Measurements from ENCODE around the gene SLC25A27.
A peak's percentile ranks its signal among the peaks of the same experiment; 100 is the strongest.

SLC25A27 gene

GRCh38 chr6:46648869-46649492 is 3.8 kb upstream of the SLC25A27 start:
- Histone ChIP-seq H3K9me3 (ENCODE audit: control insufficient read depth, low read length) (no peaks in the 10 kb centered on the region), H2AK5ac (ENCODE audit: low read length, severe bottlenecking) (no peak overlapping the region), H3K14ac (ENCODE audit: low read length in 2 of 2) (no peak overlapping the region), H3K79me1 (replicated peaks; ENCODE audit: low read length, poor library complexity, severe bottlenecking) (peaks cover 3% of the 10 kb centered on the region), H3K27me3 (ENCODE audit: control insufficient read depth in 1 of 2, insufficient read depth in 1 of 2, low read length in 2 of 2) (no peaks in the 10 kb centered on the region), H4K8ac (ENCODE audit: low read length) (no peak overlapping the region), H2BK120ac (ENCODE audit: low read depth, low read length) (no peak overlapping the region), H2BK15ac (ENCODE audit: low read depth, poor library complexity, severe bottlenecking) (no peak overlapping the region), H3K4me2 (ENCODE audit: low read length, poor library complexity, severe bottlenecking) (no peak overlapping the region), H2AFZ (ENCODE audit: low read depth, low read length) (no peak overlapping the region), H2BK5ac (ENCODE audit: low read depth, low read length, poor library complexity, severe bottlenecking) (no peak overlapping the region), H3K4me1 (ENCODE audit: control insufficient read depth, insufficient read depth, low read depth, low read length) (peaks cover 2% of the 10 kb centered on the region), H3K4ac (ENCODE audit: low read depth in 1 of 2, low read length in 2 of 2) (no peak overlapping the region), H3K23ac (ENCODE audit: low read length in 2 of 2) (no peak overlapping the region), H2BK12ac (ENCODE audit: low read length in 2 of 2) (no peak overlapping the region), H3K18ac (ENCODE audit: low read depth in 1 of 2, low read length in 2 of 2) (no peak overlapping the region), H3K9ac (ENCODE audit: low read length) (no peak overlapping the region), H3K4me3 (ENCODE audit: insufficient read depth in 1 of 2, low read depth in 1 of 2, low read length in 2 of 2) (no peak overlapping the region), H4K91ac (ENCODE audit: low read length) (no peak overlapping the region), H3K36me3 (ENCODE audit: control insufficient read depth in 1 of 2, insufficient read depth in 2 of 2, low read depth in 1 of 2, low read length in 2 of 2) (no peaks in the 10 kb centered on the region), H3K27ac (ENCODE audit: low read length, poor library complexity, severe bottlenecking) (no peak overlapping the region)
- DNase-seq: peak; percentile 30
- WGBS: 65% methylated on average over 5 of the region's 5 CpGs

GRCh38 chr6:46651006-46651405 is 1.8 kb upstream of the SLC25A27 start:
- Histone ChIP-seq H3K18ac (ENCODE audit: low read depth in 1 of 2, low read length in 2 of 2) (no peak overlapping the region), H3K36me3 (ENCODE audit: control insufficient read depth in 1 of 2, insufficient read depth in 2 of 2, low read depth in 1 of 2, low read length in 2 of 2) (no peaks in the 10 kb centered on the region), H3K9me3 (ENCODE audit: control insufficient read depth, low read length) (no peaks in the 10 kb centered on the region), H2AK5ac (ENCODE audit: low read length, severe bottlenecking) (no peak overlapping the region), H3K9ac (ENCODE audit: low read length) (no peak overlapping the region), H3K79me1 (replicated peaks; ENCODE audit: low read length, poor library complexity, severe bottlenecking) (peaks cover 3% of the 10 kb centered on the region), H2BK120ac (ENCODE audit: low read depth, low read length) (no peak overlapping the region), H3K4me2 (ENCODE audit: low read length, poor library complexity, severe bottlenecking) (no peak overlapping the region), H2BK5ac (ENCODE audit: low read depth, low read length, poor library complexity, severe bottlenecking) (no peak overlapping the region), H2AFZ (ENCODE audit: low read depth, low read length) (no peak overlapping the region), H3K4ac (ENCODE audit: low read depth in 1 of 2, low read length in 2 of 2) (no peak overlapping the region), H2BK12ac (ENCODE audit: low read length in 2 of 2) (no peak overlapping the region), H4K91ac (ENCODE audit: low read length) (no peak overlapping the region), H3K14ac (ENCODE audit: low read length in 2 of 2) (no peak overlapping the region), H3K27ac (ENCODE audit: low read length, poor library complexity, severe bottlenecking) (no peak overlapping the region), H3K4me3 (ENCODE audit: insufficient read depth in 1 of 2, low read depth in 1 of 2, low read length in 2 of 2) (no peak overlapping the region), H4K8ac (ENCODE audit: low read length) (no peak overlapping the region), H3K27me3 (ENCODE audit: control insufficient read depth in 1 of 2, insufficient read depth in 1 of 2, low read length in 2 of 2) (no peaks in the 10 kb centered on the region), H3K23ac (ENCODE audit: low read length in 2 of 2) (no peak overlapping the region), H3K4me1 (ENCODE audit: control insufficient read depth, insufficient read depth, low read depth, low read length) (peaks cover 2% of the 10 kb centered on the region), H2BK15ac (ENCODE audit: low read depth, poor library complexity, severe bottlenecking) (no peak overlapping the region)
- peak; percentile 67 for DNase-seq
- WGBS: 67% methylated on average over 1 of the region's 1 CpG

DNA sequence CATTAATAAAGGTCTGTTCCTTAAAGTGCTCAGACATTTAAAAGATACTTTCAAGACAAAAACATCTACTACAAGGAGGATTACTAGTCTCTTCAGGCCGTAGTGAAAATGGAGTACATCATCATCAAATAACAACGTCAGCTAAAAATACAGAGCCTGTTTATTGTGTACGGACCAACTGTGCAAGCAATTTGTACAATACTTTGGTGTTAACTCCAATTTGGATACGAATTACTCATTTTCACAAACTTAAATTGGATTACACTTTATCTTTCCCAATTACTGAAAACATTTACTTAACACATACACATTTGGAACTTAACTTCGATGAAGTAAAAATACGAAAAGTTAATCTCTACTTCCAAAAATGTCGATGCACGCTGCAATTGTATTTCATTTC is 959 bp upstream of the SLC25A27 start:
- DNase-seq: peak; percentile 26
- H3K4me3 ChIP-seq (ENCODE audit: insufficient read depth in 1 of 2, low read depth in 1 of 2, low read length in 2 of 2): peak overlapping the region in 1 of 2 experiments; percentile 96
- H3K27me3 ChIP-seq (ENCODE audit: control insufficient read depth in 1 of 2, insufficient read depth in 1 of 2, low read length in 2 of 2): no peaks in the 10 kb centered on the region

DNA sequence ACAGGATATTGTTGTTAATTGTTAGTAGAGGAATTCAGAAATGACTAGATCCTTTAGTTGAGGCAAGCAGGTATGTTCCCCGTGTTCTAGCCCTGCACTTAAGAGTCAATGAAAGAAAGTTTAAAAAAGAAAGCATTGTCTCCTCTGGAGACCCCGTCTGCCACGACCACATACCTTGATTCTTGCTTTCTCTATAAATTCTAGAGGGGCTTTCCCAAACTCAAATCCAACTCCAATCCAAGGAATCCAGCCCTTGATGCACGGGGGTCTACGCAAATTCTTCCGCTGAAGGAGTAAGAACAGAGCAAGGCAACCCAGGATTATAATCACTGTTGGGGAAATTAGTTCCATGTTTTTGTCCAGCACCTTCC is 558 bp upstream of the SLC25A27 start:
- 0% methylated on average over 6 of the region's 6 CpGs for WGBS
- H3K9ac ChIP-seq (ENCODE audit: low read length): peak overlapping the region; percentile 90
- peaks cover 3% of the 10 kb centered on the region for H3K79me1 ChIP-seq (replicated peaks; ENCODE audit: low read length, poor library complexity, severe bottlenecking)
- H3K27me3 ChIP-seq (ENCODE audit: control insufficient read depth in 1 of 2, insufficient read depth in 1 of 2, low read length in 2 of 2): no peaks in the 10 kb centered on the region
- H4K8ac ChIP-seq (ENCODE audit: low read length): no peak overlapping the region
- peak overlapping the region; percentile 66 for H2AFZ ChIP-seq (ENCODE audit: low read depth, low read length)
- peak overlapping the region; percentile 94 for H3K4me2 ChIP-seq (ENCODE audit: low read length, poor library complexity, severe bottlenecking)
- H2BK15ac ChIP-seq (ENCODE audit: low read depth, poor library complexity, severe bottlenecking): no peak overlapping the region
- peaks cover 0 to 3% of the 10 kb centered on the region in 2 experiments for H3K36me3 ChIP-seq (ENCODE audit: control insufficient read depth in 1 of 2, insufficient read depth in 2 of 2, low read depth in 1 of 2, low read length in 2 of 2)
- no peak for DNase-seq
- no peak overlapping the region for H3K23ac ChIP-seq (ENCODE audit: low read length in 2 of 2)
- no peak overlapping the region for H2AK5ac ChIP-seq (ENCODE audit: low read length, severe bottlenecking)
- H2BK5ac ChIP-seq (ENCODE audit: low read depth, low read length, poor library complexity, severe bottlenecking): no peak overlapping the region
- no peak overlapping the region for H2BK120ac ChIP-seq (ENCODE audit: low read depth, low read length)
- H3K4me3 ChIP-seq (ENCODE audit: insufficient read depth in 1 of 2, low read depth in 1 of 2, low read length in 2 of 2): peak overlapping the region; percentile 96 to 97
- H3K9me3 ChIP-seq (ENCODE audit: control insufficient read depth, low read length): no peaks in the 10 kb centered on the region
- H3K4ac ChIP-seq (ENCODE audit: low read depth in 1 of 2, low read length in 2 of 2): no peak overlapping the region
- H3K14ac ChIP-seq (ENCODE audit: low read length in 2 of 2): no peak overlapping the region
- peaks cover 2% of the 10 kb centered on the region for H3K4me1 ChIP-seq (ENCODE audit: control insufficient read depth, insufficient read depth, low read depth, low read length)
- H2BK12ac ChIP-seq (ENCODE audit: low read length in 2 of 2): no peak overlapping the region
- no peak overlapping the region for H4K91ac ChIP-seq (ENCODE audit: low read length)
- H3K18ac ChIP-seq (ENCODE audit: low read depth in 1 of 2, low read length in 2 of 2): no peak overlapping the region
- no peak overlapping the region for H3K27ac ChIP-seq (ENCODE audit: low read length, poor library complexity, severe bottlenecking)

More for the DNA sequence above, 959 bp upstream of the SLC25A27 start:
- H3K14ac ChIP-seq (ENCODE audit: low read length in 2 of 2): no peak overlapping the region
- H3K9ac ChIP-seq (ENCODE audit: low read length): peak overlapping the region; percentile 90
- peaks cover 2% of the 10 kb centered on the region for H3K4me1 ChIP-seq (ENCODE audit: control insufficient read depth, insufficient read depth, low read depth, low read length)
- H3K4ac ChIP-seq (ENCODE audit: low read depth in 1 of 2, low read length in 2 of 2): no peak overlapping the region
- no peak overlapping the region for H2BK12ac ChIP-seq (ENCODE audit: low read length in 2 of 2)
- no peak overlapping the region for H3K23ac ChIP-seq (ENCODE audit: low read length in 2 of 2)
- no peaks in the 10 kb centered on the region for H3K9me3 ChIP-seq (ENCODE audit: control insufficient read depth, low read length)
- peaks cover 3% of the 10 kb centered on the region for H3K79me1 ChIP-seq (replicated peaks; ENCODE audit: low read length, poor library complexity, severe bottlenecking)
- H2BK5ac ChIP-seq (ENCODE audit: low read depth, low read length, poor library complexity, severe bottlenecking): no peak overlapping the region
- H2BK15ac ChIP-seq (ENCODE audit: low read depth, poor library complexity, severe bottlenecking): no peak overlapping the region
- no peak overlapping the region for H2AFZ ChIP-seq (ENCODE audit: low read depth, low read length)
- peaks cover 0 to 3% of the 10 kb centered on the region in 2 experiments for H3K36me3 ChIP-seq (ENCODE audit: control insufficient read depth in 1 of 2, insufficient read depth in 2 of 2, low read depth in 1 of 2, low read length in 2 of 2)
- no peak overlapping the region for H3K4me2 ChIP-seq (ENCODE audit: low read length, poor library complexity, severe bottlenecking)
- no peak overlapping the region for H2BK120ac ChIP-seq (ENCODE audit: low read depth, low read length)
- H4K91ac ChIP-seq (ENCODE audit: low read length): no peak overlapping the region
- no peak overlapping the region for H3K18ac ChIP-seq (ENCODE audit: low read depth in 1 of 2, low read length in 2 of 2)
- no peak overlapping the region for H2AK5ac ChIP-seq (ENCODE audit: low read length, severe bottlenecking)
- no peak overlapping the region for H3K27ac ChIP-seq (ENCODE audit: low read length, poor library complexity, severe bottlenecking)
- 46% methylated on average over 8 of the region's 8 CpGs for WGBS
- H4K8ac ChIP-seq (ENCODE audit: low read length): no peak overlapping the region
